Globus pallidus (tissue), 1 donor: ENCODE measurements around the gene JOSD1.
"Not testable (repeated sequence)": the region's sequence is repeated elsewhere in the genome, so short reads cannot be mapped to it uniquely, and the experiment has no call there.

Experiments used
- DNase-seq: peaks from one replicate; pipeline ENCODE4 v3.0.0-alpha.2; 2015; ENCODE audit warnings: low spot score

The JOSD1 gene

GRCh38 chr22:38684895-38685294 lies 15.8 kb downstream of the JOSD1 start:
- no peak for DNase-seq

GRCh38 chr22:38681582-38682335 lies 19.0 kb downstream of the JOSD1 start, which contains the start of gene TOMM22:
TOMM22 (plus strand) TSS chr22:38681957; CDS start chr22:38681979, 22 bp downstream.
- DNase-seq, result peak; percentile 87

GRCh38 chr22:38675833-38676232 lies 24.9 kb downstream of the JOSD1 start:
- DNase-seq, result no peak

- DNase-seq, result peak; percentile 57
These were observed 25.9 kb downstream of the JOSD1 start for GRCh38 chr22:38674888-38675287.

- no peak for DNase-seq
These were observed 43.5 kb downstream of the JOSD1 start for GRCh38 chr22:38657045-38657909.

- peak; percentile 90 for DNase-seq
These were observed 44.3 kb downstream of the JOSD1 start, which contains the start of the genes CBY1 and FAM227A for GRCh38 chr22:38656256-38657044. CBY1 (plus strand) TSS chr22:38656638; CDS start chr22:38668055, 11,417 bp downstream. FAM227A (minus strand) TSS chr22:38656392; CDS start chr22:38650168, 6,224 bp downstream.

GRCh38 chr22:38655519-38656255 lies 45.1 kb downstream of the JOSD1 start:
- no peak for DNase-seq

GRCh38 chr22:38653741-38654140 lies 47.0 kb downstream of the JOSD1 start:
- no peak for DNase-seq

GRCh38 chr22:38652859-38653258 lies 47.9 kb downstream of the JOSD1 start:
- DNase-seq, result no peak

- DNase-seq, result no peak
These were observed 50.8 kb downstream of the JOSD1 start for GRCh38 chr22:38649841-38650522.

- DNase-seq, result no peak
These were observed 55.3 kb downstream of the JOSD1 start for GRCh38 chr22:38645430-38645829.

GRCh38 chr22:38644245-38644644 lies 56.5 kb downstream of the JOSD1 start:
- DNase-seq, result not testable (repeated sequence)

GRCh38 chr22:38641476-38642040 lies 59.2 kb downstream of the JOSD1 start:
- no peak for DNase-seq

GRCh38 chr22:38638728-38639127 lies 62.0 kb downstream of the JOSD1 start:
- no peak for DNase-seq

GRCh38 chr22:38638216-38638615 lies 62.5 kb downstream of the JOSD1 start:
- DNase-seq, result no peak
